Hepatocyte (in vitro differentiated cells): ENCODE measurements around the gene CRYGA.

ENCODE experiments used
- EZH2 ChIP-seq: fragments of 200-600 bp; sonication (generic); IDR thresholded peaks from 2 replicates; pipeline ENCODE4 v1.6.1; 2016; ENCODE audit warnings: antibody characterized with exemption, mild to moderate bottlenecking, borderline replicate concordance
- EZH2phosphoT487 ChIP-seq: fragments of 200-600 bp; sonication (generic); IDR thresholded peaks from one replicate; pipeline ENCODE4 v1.6.1; 2018; ENCODE audit warnings: antibody characterized with exemption, mild to moderate bottlenecking, low read depth, moderate library complexity; ENCODE audit not compliant: unreplicated experiment, severe bottlenecking
- TF ChIP-seq, protein P1 (sequence below): fragments of 200-600 bp; sonication (generic); IDR thresholded peaks from 2 replicates; pipeline ENCODE4 v1.5.1; 2016; ENCODE audit warnings: antibody characterized with exemption, mild to moderate bottlenecking; ENCODE audit not compliant: poor library complexity

DNA sequence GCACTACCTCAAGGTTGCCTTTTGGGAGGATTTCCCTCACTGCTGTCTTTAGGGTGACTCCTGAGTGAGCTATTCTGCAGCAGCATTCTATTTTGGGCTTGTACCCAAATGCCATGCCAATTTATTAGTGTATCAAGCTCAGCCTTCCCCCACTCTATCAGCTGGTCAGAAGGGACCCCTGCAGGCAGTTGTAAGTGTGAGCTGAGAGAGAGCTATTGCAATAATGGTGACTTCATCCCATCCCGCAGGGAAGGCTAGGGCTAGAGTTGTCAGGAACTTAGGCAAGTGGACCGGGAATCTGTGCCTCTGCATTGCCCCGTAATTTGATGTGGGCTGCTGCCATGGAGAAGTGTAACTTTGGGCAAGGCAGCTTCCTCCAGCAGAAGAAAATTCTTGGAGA lies 15.6 kb downstream of the CRYGA start:
- TF ChIP-seq, protein P1, sequence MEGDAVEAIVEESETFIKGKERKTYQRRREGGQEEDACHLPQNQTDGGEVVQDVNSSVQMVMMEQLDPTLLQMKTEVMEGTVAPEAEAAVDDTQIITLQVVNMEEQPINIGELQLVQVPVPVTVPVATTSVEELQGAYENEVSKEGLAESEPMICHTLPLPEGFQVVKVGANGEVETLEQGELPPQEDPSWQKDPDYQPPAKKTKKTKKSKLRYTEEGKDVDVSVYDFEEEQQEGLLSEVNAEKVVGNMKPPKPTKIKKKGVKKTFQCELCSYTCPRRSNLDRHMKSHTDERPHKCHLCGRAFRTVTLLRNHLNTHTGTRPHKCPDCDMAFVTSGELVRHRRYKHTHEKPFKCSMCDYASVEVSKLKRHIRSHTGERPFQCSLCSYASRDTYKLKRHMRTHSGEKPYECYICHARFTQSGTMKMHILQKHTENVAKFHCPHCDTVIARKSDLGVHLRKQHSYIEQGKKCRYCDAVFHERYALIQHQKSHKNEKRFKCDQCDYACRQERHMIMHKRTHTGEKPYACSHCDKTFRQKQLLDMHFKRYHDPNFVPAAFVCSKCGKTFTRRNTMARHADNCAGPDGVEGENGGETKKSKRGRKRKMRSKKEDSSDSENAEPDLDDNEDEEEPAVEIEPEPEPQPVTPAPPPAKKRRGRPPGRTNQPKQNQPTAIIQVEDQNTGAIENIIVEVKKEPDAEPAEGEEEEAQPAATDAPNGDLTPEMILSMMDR, result no peak
- TF ChIP-seq EZH2 (no peak), EZH2phosphoT487 (no peak)
